SU-DHL-6 (cell line): ENCODE results near the gene FSD2.

Experiments
- H2AFZ ChIP-seq: fragments of 200-600 bp; sonication (generic); 2 replicates; pipeline ENCODE4 v1.6.1; 2014; ENCODE audit warnings: low read depth, mild to moderate bottlenecking, moderate library complexity, mixed read lengths, antibody characterized with exemption, low read length; ENCODE audit not compliant: severe bottlenecking
- H3F3A ChIP-seq: fragments of 200-600 bp; shearing (Covaris generic); 2 replicates; pipeline ENCODE4 v1.6.0; 2016; ENCODE audit warnings: antibody characterized with exemption, mild to moderate bottlenecking; ENCODE audit not compliant: insufficient read depth
- H3K27ac ChIP-seq: fragments of 200-600 bp; sonication (generic); 2 replicates; pipeline ENCODE4 v1.5.1; 2016; ENCODE audit warnings: low read depth, mild to moderate bottlenecking, low read length, moderate library complexity, mixed read lengths
- H3K27me3 ChIP-seq: fragments of 200-600 bp; sonication (generic), shearing (Covaris generic); 2 replicates; pipeline ENCODE4 v1.6.0; 2014; ENCODE audit warnings: mild to moderate bottlenecking, low read length
- H3K36me3 ChIP-seq: fragments of 200-600 bp; sonication (generic); 2 replicates; pipeline ENCODE4 v1.6.1; 2014; ENCODE audit warnings: mild to moderate bottlenecking, low read length, mixed read lengths
- H3K4me2 ChIP-seq: fragments of 300-600, 200-600 bp; shearing (Covaris generic), sonication (generic); 2 replicates; pipeline ENCODE4 v1.6.0; 2014; ENCODE audit warnings: low read length, low read depth, mild to moderate bottlenecking; ENCODE audit not compliant: poor library complexity, severe bottlenecking
- H3K4me3 ChIP-seq: fragments of 200-600 bp; sonication (generic); 2 replicates; pipeline ENCODE4 v1.5.1; 2014; ENCODE audit warnings: antibody characterized with exemption, low read length, mild to moderate bottlenecking, mixed read lengths; ENCODE audit not compliant: insufficient read depth, poor library complexity, severe bottlenecking
- H3K79me2 ChIP-seq: fragments of 200-600 bp; sonication (generic); 2 replicates; pipeline ENCODE4 v1.6.1; 2014; ENCODE audit warnings: mild to moderate bottlenecking, low read length, moderate library complexity; ENCODE audit not compliant: insufficient read depth
- H3K9ac ChIP-seq: fragments of 200-600 bp; sonication (generic); 2 replicates; pipeline ENCODE4 v1.7.0; 2014; ENCODE audit warnings: mild to moderate bottlenecking, low read length
- H3K9me2 ChIP-seq: fragments of 200-600 bp; sonication (generic); replicated peaks from 2 replicates; pipeline ENCODE4 v1.6.1; 2014; ENCODE audit warnings: low read length; ENCODE audit not compliant: insufficient read depth
- H3K9me3 ChIP-seq: fragments of 200-600 bp; sonication (generic); 2 replicates; pipeline ENCODE4 v1.6.1; 2014; ENCODE audit warnings: low read length, mixed read lengths; ENCODE audit not compliant: insufficient read depth
- H4K20me1 ChIP-seq: fragments of 200-600 bp; sonication (generic); 2 replicates; pipeline ENCODE4 v1.6.1; 2014; ENCODE audit warnings: low read depth, mild to moderate bottlenecking, antibody characterized with exemption, low read length, moderate library complexity, mixed read lengths
- CTCF ChIP-seq: fragments of 200-600 bp; sonication (generic); IDR thresholded peaks from one replicate; pipeline ENCODE4 v1.5.1; 2017; ENCODE audit warnings: antibody characterized with exemption, mild to moderate bottlenecking, low read length, moderate library complexity; ENCODE audit not compliant: insufficient read depth, poor library complexity, severe bottlenecking
- EZH2phosphoT487 ChIP-seq: fragments of 200-600 bp; sonication (generic), shearing (Covaris generic); conservative IDR thresholded peaks from 2 replicates; pipeline ENCODE4 v1.6.1; 2018; ENCODE audit warnings: mild to moderate bottlenecking, antibody characterized with exemption, low read length, moderate library complexity, mixed read lengths

The FSD2 gene

GRCh38 chr15:82737975-82738374 lies 67.9 kb downstream of the FSD2 start:
- Histone ChIP-seq H3K27ac (no peak overlapping the region), H3K79me2 (0 out of 2 replicates have a peak, but pooled peaks cover 4% of the 10 kb centered on the region), H3K27me3 (no peaks in the 10 kb centered on the region), H4K20me1 (no peaks in the 10 kb centered on the region), H3K9me3 (no peaks in the 10 kb centered on the region), H3K4me2 (no peak overlapping the region), H2AFZ (no peak overlapping the region), H3K4me3 (no peak overlapping the region), H3F3A (no peaks in the 10 kb centered on the region; the same call in 1 of the 2 replicates), H3K36me3 (no peaks in the 10 kb centered on the region), H3K9ac (no peak overlapping the region), H3K9me2 (no peaks in the 10 kb centered on the region)
- TF ChIP-seq EZH2phosphoT487 (no peak), CTCF (no peak)

GRCh38 chr15:82731527-82731926 lies 74.3 kb downstream of the FSD2 start:
- Histone ChIP-seq H3K9ac (no peak overlapping the region), H3K27me3 (no peaks in the 10 kb centered on the region), H3F3A (no peaks in the 10 kb centered on the region; the same call in 1 of the 2 replicates), H3K27ac (no peak overlapping the region), H4K20me1 (no peaks in the 10 kb centered on the region), H3K9me2 (no peaks in the 10 kb centered on the region), H2AFZ (no peak overlapping the region), H3K9me3 (no peaks in the 10 kb centered on the region), H3K79me2 (no peaks in the 10 kb centered on the region), H3K36me3 (0 out of 2 replicates have a peak, but pooled peaks cover 3% of the 10 kb centered on the region), H3K4me3 (no peak overlapping the region), H3K4me2 (no peak overlapping the region)
- no peak for TF ChIP-seq CTCF
- no peak for TF ChIP-seq EZH2phosphoT487

GRCh38 chr15:82730022-82730530 lies 75.8 kb downstream of the FSD2 start:
- Histone ChIP-seq H4K20me1 (no peaks in the 10 kb centered on the region), H3K36me3 (0 out of 2 replicates have a peak, but pooled peaks cover 3% of the 10 kb centered on the region), H3K27me3 (no peaks in the 10 kb centered on the region), H3K9me2 (no peaks in the 10 kb centered on the region), H3K4me3 (no peak overlapping the region), H3K4me2 (no peak overlapping the region), H3K27ac (no peak overlapping the region), H3K9ac (no peak overlapping the region), H3F3A (no peaks in the 10 kb centered on the region; the same call in 1 of the 2 replicates), H2AFZ (no peak overlapping the region), H3K9me3 (no peaks in the 10 kb centered on the region), H3K79me2 (no peaks in the 10 kb centered on the region)
- no peak for TF ChIP-seq CTCF
- no peak for TF ChIP-seq EZH2phosphoT487
